SK-N-SH (cell line): ENCODE results near the gene PDLIM4. TPM values are rescaled to one million over a fixed set of nuclear protein-coding genes. Genes with fewer than 3 reads are reported as not detected.

ENCODE experiments used
- CTCF ChIA-PET: fragments of 300-600, 350-600 bp; formaldehyde crosslinking; extraction: SDS; loops from one replicate; lab custom pipeline; 2021; lab: Yijun Ruan, JAX
- POLR2A ChIA-PET: fragments of 350-600 bp; sonication (Branson Sonifier 250); formaldehyde crosslinking; extraction: SDS; loops from one replicate; lab custom pipeline; 2020; ENCODE audit warnings: antibody characterized with exemption, inconsistent platforms; lab: Yijun Ruan, JAX
- DNase-seq: peaks from one replicate; pipeline ENCODE4 v3.0.0; 2012
- H2AFZ ChIP-seq: fragments of 200-600 bp; sonication (generic); 2 replicates; pipeline ENCODE4 v1.8.1; 2016; ENCODE audit warnings: antibody characterized with exemption, mild to moderate bottlenecking, low read depth
- H3F3A ChIP-seq: fragments of 200-600 bp; sonication (generic); replicated peaks from 2 replicates; pipeline ENCODE3; 2016; ENCODE audit warnings: antibody characterized with exemption, mild to moderate bottlenecking; ENCODE audit not compliant: insufficient read depth
- H3K27ac ChIP-seq, 2 experiments: fragments of 200-500 bp in 1 of 2; fragments of 200-600 bp in 1 of 2; sonication (Bioruptor generic) in 1 of 2; sonication (generic), shearing (Covaris generic) in 1 of 2; 2 replicates each; pipeline versions ENCODE4 v1.5.1 to v1.6.1; 2014 to 2016; ENCODE audit warnings: low read depth in 2 of 2, inconsistent platforms in 1 of 2, low read length in 1 of 2, mild to moderate bottlenecking in 1 of 2, mixed read lengths in 1 of 2
- H3K27me3 ChIP-seq: fragments of 200-600 bp; sonication (generic), shearing (Covaris generic); 2 replicates; pipeline ENCODE4 v1.6.1; 2016; ENCODE audit warnings: mixed run types; ENCODE audit not compliant: insufficient read depth
- H3K36me3 ChIP-seq, 2 experiments: fragments of 200-500 bp in 1 of 2; fragments of 200-600 bp in 1 of 2; sonication (Bioruptor generic) in 1 of 2; sonication (generic) in 1 of 2; replicated peaks in 1 of 2; 2 replicates each; pipeline versions ENCODE3 to v1.5.1; 2014 to 2016; ENCODE audit warnings: low read length in 1 of 2, mild to moderate bottlenecking in 1 of 2; ENCODE audit not compliant: insufficient read depth in 2 of 2, control insufficient read depth in 1 of 2
- H3K4me1 ChIP-seq, 2 experiments: fragments of 200-500 bp in 1 of 2; fragments of 200-600 bp in 1 of 2; sonication (Bioruptor generic) in 1 of 2; sonication (generic), shearing (Covaris generic) in 1 of 2; 2 replicates each; pipeline versions ENCODE4 v1.5.1 to v1.6.1; 2014 to 2016; ENCODE audit warnings: low read depth in 1 of 2, low read length in 1 of 2, mixed run types in 1 of 2; ENCODE audit not compliant: insufficient read depth in 2 of 2, control insufficient read depth in 1 of 2
- H3K4me2 ChIP-seq: fragments of 200-600 bp; sonication (generic), shearing (Covaris generic); 2 replicates; pipeline ENCODE4 v1.6.1; 2017; ENCODE audit warnings: mixed run types
- H3K4me3 ChIP-seq, 2 experiments: fragments of 200-500 bp in 1 of 2; fragments of 200-600 bp in 1 of 2; sonication (Bioruptor generic) in 1 of 2; sonication (generic), shearing (Covaris generic) in 1 of 2; 2 replicates each; pipeline versions ENCODE4 v1.5.1 to v1.8.1; 2014 to 2016; ENCODE audit warnings: low read depth in 2 of 2, inconsistent platforms in 1 of 2, low read length in 1 of 2, mild to moderate bottlenecking in 1 of 2, mixed read lengths in 1 of 2, moderate library complexity in 1 of 2
- H3K79me2 ChIP-seq: fragments of 200-600 bp; sonication (generic); 2 replicates; pipeline ENCODE4 v1.8.1; 2017; ENCODE audit warnings: mild to moderate bottlenecking; ENCODE audit not compliant: insufficient read depth
- H3K9ac ChIP-seq: fragments of 200-600 bp; sonication (generic); 2 replicates; pipeline ENCODE4 v1.6.1; 2017; ENCODE audit warnings: mixed run types
- H3K9me2 ChIP-seq: fragments of 200-600 bp; sonication (generic); 2 replicates; pipeline ENCODE4 v1.6.1; 2017; ENCODE audit warnings: mixed run types
- H3K9me3 ChIP-seq: fragments of 200-600 bp; sonication (generic); 2 replicates; pipeline ENCODE4 v1.6.1; 2017; ENCODE audit warnings: mixed run types, mild to moderate bottlenecking, moderate library complexity
- H4K20me1 ChIP-seq: fragments of 200-600 bp; sonication (generic); 2 replicates; pipeline ENCODE4 v1.6.1; 2017; ENCODE audit warnings: mild to moderate bottlenecking, mixed run types; ENCODE audit not compliant: insufficient read depth
- EP300 ChIP-seq, 2 experiments: IDR thresholded peaks; 2 replicates each; pipeline versions ENCODE4 v1.4.0 to v1.6.1; 2012; ENCODE audit warnings: borderline replicate concordance in 1 of 2, low read depth in 1 of 2, low read length in 1 of 2
- EZH2phosphoT487 ChIP-seq: fragments of 200-600 bp; sonication (generic); IDR thresholded peaks from 2 replicates; pipeline ENCODE4 v1.6.1; 2017; ENCODE audit warnings: low read depth, mixed run types, mild to moderate bottlenecking, antibody characterized with exemption, moderate library complexity, borderline replicate concordance
- FOSL2 ChIP-seq: IDR thresholded peaks from 2 replicates; pipeline ENCODE4 v1.4.0; 2012; ENCODE audit warnings: low read depth, mild to moderate bottlenecking, moderate library complexity, borderline replicate concordance
- FOXJ3 ChIP-seq: sonication (generic); formaldehyde crosslinking; IDR thresholded peaks from 2 replicates; pipeline ENCODE4 v1.5.1; 2020; ENCODE audit warnings: mild to moderate bottlenecking, missing genetic modification reagents
- GABPA ChIP-seq: IDR thresholded peaks from 2 replicates; pipeline ENCODE4 v1.4.0; 2012; ENCODE audit warnings: low read depth, mild to moderate bottlenecking
- GATA2 ChIP-seq: sonication (generic); formaldehyde crosslinking; IDR thresholded peaks from 2 replicates; pipeline ENCODE4 v1.5.0; 2020; ENCODE audit warnings: mild to moderate bottlenecking, missing genetic modification reagents
- IRF3 ChIP-seq: fragments of 150-350 bp; IDR thresholded peaks from 2 replicates; pipeline ENCODE4 v1.6.1; 2016; ENCODE audit warnings: mild to moderate bottlenecking, low read depth, low read length
- JUND ChIP-seq: IDR thresholded peaks from 2 replicates; pipeline ENCODE4 v1.4.0; 2012
- NFIC ChIP-seq: IDR thresholded peaks from 2 replicates; pipeline ENCODE4 v1.4.0; 2012; ENCODE audit warnings: borderline replicate concordance
- POLR2AphosphoS5 ChIP-seq: IDR thresholded peaks from 2 replicates; pipeline ENCODE4 v1.6.1; 2012; ENCODE audit warnings: low read depth, low read length
- RAD21 ChIP-seq: IDR thresholded peaks from 2 replicates; pipeline ENCODE4 v1.6.1; 2012; ENCODE audit warnings: mild to moderate bottlenecking, low read length
- RCOR1 ChIP-seq: fragments of 150-350 bp; IDR thresholded peaks from 2 replicates; pipeline ENCODE4 v1.6.1; 2017; ENCODE audit warnings: antibody characterized with exemption, low read length
- RFX5 ChIP-seq: IDR thresholded peaks from 2 replicates; pipeline ENCODE4 v1.6.1; 2012; ENCODE audit warnings: mild to moderate bottlenecking, improper control_type of control experiment, low read length
- SIN3A ChIP-seq: IDR thresholded peaks from 2 replicates; pipeline ENCODE4 v1.6.1; 2012; ENCODE audit warnings: low read depth, mild to moderate bottlenecking, low read length, moderate library complexity, borderline replicate concordance
- SMC3 ChIP-seq: IDR thresholded peaks from 2 replicates; pipeline ENCODE4 v1.6.1; 2012; ENCODE audit warnings: low read depth, low read length, improper control_type of control experiment
- TCF12 ChIP-seq: IDR thresholded peaks from 2 replicates; pipeline ENCODE4 v1.4.0; 2012
- USF2 ChIP-seq: fragments of 150-350 bp; IDR thresholded peaks from 2 replicates; pipeline ENCODE4 v1.6.1; 2017; ENCODE audit warnings: antibody characterized with exemption, low read length, low read depth, borderline replicate concordance
- ZBTB33 ChIP-seq: IDR thresholded peaks from 2 replicates; pipeline ENCODE4 v1.4.0; 2012; ENCODE audit warnings: low read depth, borderline replicate concordance
- WGBS: methylation state at CpG from one replicate; pipeline ENCODE4 v1.1.6; 2017; ENCODE audit warnings: low lambda C conversion rate; 5-methylcytosine and 5-hydroxymethylcytosine counted together
- polyA plus RNA-seq, 3 experiments: library from polyadenylated mRNA; depleted of rRNA; stranded (reverse); fragments of >200 nt; gene quantifications; 2 replicates each; pipeline ENCODE4 v1.2.3, GENCODE V29; 2012
- TF ChIP-seq, protein P1 (sequence below): IDR thresholded peaks from 2 replicates; pipeline ENCODE4 v1.4.0; 2012; ENCODE audit warnings: low read depth, borderline replicate concordance
- TF ChIP-seq, protein P2 (sequence below): IDR thresholded peaks from 2 replicates; pipeline ENCODE4 v1.4.0; 2012; ENCODE audit warnings: low read depth

PDLIM4 gene
- polyA plus RNA-seq, 1 of the 3 experiments (the other 2 are of a cell fraction) = 57.1 TPM

DNA sequence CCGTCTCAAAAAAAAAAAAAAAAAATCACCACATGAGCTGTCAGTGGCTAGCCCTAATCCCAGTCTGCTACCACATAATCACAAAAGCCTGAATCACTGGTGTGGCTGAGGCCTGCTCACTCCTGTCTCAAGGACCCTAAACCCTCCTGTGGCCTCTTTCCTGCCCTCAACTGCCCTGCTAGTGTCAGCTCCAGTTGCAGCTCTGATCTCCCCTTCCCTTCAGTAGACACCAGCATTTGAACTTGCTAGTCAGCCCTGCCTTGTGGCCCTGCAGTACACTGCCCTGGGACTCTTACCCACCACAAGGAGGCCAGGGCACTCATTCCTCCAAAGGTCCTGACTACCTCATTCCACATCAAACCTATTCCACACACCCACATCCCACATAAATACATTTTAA is 20.4 kb upstream of the PDLIM4 start:
- no peaks in the 10 kb centered on the region for H3K27me3 ChIP-seq
- no peak for DNase-seq
- no peak overlapping the region for H3K9ac ChIP-seq
- POLR2A ChIA-PET = no interaction called here
- no peak overlapping the region for H3K4me3 ChIP-seq
- 94% methylated on average over 1 of the region's 1 CpG for WGBS
- no peaks in the 10 kb centered on the region for H3K4me1 ChIP-seq
- no peaks in the 10 kb centered on the region for H3K9me2 ChIP-seq
- H3K9me3 ChIP-seq = no peaks in the 10 kb centered on the region
- TF ChIP-seq RFX5 (no peak), GATA2 (CRISPR knock-in tag) (no peak), FOSL2 (no peak), USF2 (no peak), JUND (no peak), FOXJ3 (CRISPR knock-in tag) (no peak), RAD21 (no peak), EZH2phosphoT487 (no peak), SIN3A (no peak)
- TF ChIP-seq, protein P1, sequence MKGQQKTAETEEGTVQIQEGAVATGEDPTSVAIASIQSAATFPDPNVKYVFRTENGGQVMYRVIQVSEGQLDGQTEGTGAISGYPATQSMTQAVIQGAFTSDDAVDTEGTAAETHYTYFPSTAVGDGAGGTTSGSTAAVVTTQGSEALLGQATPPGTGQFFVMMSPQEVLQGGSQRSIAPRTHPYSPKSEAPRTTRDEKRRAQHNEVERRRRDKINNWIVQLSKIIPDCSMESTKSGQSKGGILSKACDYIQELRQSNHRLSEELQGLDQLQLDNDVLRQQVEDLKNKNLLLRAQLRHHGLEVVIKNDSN = no peak
- H3F3A ChIP-seq = no peaks in the 10 kb centered on the region
- no peaks in the 10 kb centered on the region for H3K36me3 ChIP-seq
- no peak overlapping the region for H2AFZ ChIP-seq
- CTCF ChIA-PET = interaction anchor here (1.0 to 3.9 kb wide), 17 partner anchors 10 to 186 kb away, joined by 3 to 50 read pairs (median 10); partner anchors contain the start of genes P4HA2 and PDLIM4
- no peaks in the 10 kb centered on the region for H3K79me2 ChIP-seq
- H3K27ac ChIP-seq = no peak overlapping the region
- no peaks in the 10 kb centered on the region for H4K20me1 ChIP-seq
- no peak overlapping the region for H3K4me2 ChIP-seq

DNA sequence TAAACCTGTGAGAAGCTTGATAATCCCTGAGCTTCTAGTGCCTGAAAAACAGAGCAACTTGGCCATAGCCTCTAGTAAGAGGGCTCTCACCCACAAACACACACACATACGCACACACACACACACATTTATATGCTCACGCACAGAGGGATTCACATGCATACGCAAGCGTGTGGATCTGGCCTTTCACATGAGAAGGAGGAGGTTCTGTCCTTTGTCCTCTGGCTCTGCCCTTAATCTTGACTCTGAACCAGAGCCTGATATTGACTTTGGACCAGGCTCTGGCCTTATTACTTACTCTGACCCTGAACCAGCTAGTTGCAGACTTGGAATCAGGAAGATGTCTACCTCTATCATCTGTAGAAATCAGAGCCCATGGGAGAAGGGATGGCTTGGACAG is 19.8 kb upstream of the PDLIM4 start:
- Histone ChIP-seq H3F3A (no peaks in the 10 kb centered on the region), H3K27ac (no peak overlapping the region), H3K9ac (no peak overlapping the region), H4K20me1 (no peaks in the 10 kb centered on the region), H3K4me3 (no peak overlapping the region), H3K9me3 (no peaks in the 10 kb centered on the region), H3K79me2 (no peaks in the 10 kb centered on the region), H3K4me2 (no peak overlapping the region), H3K27me3 (no peaks in the 10 kb centered on the region), H3K9me2 (no peaks in the 10 kb centered on the region), H3K4me1 (no peaks in the 10 kb centered on the region), H2AFZ (no peak overlapping the region), H3K36me3 (no peaks in the 10 kb centered on the region)
- 80% methylated on average over 4 of the region's 4 CpGs for WGBS
- DNase-seq = no peak
- POLR2A ChIA-PET = interaction anchor here (1.0 to 1.5 kb wide), 4 partner anchors 22 to 253 kb away, joined by 3 to 7 read pairs (median 5); partner anchors contain the start of genes IRF1, SLC22A4 and SLC22A5
- CTCF ChIA-PET = interaction anchor here (0.6 to 3.9 kb wide), 45 partner anchors 9 to 1583 kb away, joined by 3 to 50 read pairs (median 6); partner anchors contain the start of genes P4HA2, PDLIM4, SLC22A4 and SLC22A5
- TF ChIP-seq ZBTB33 (no peak), EP300 (IDR thresholded peaks at IDR 0.05; ENCODE audit: borderline replicate concordance in 1 of 2, low read depth in 1 of 2, low read length in 1 of 2) (no peak), RCOR1 (no peak), EZH2phosphoT487 (no peak), IRF3 (no peak), GATA2 (CRISPR knock-in tag) (no peak), GABPA (no peak), NFIC (no peak), TCF12 (no peak), POLR2AphosphoS5 (no peak), FOSL2 (no peak), SMC3 (no peak), JUND (no peak), RAD21 (no peak), USF2 (no peak)
- TF ChIP-seq, protein P1 = no peak
- TF ChIP-seq, protein P2, sequence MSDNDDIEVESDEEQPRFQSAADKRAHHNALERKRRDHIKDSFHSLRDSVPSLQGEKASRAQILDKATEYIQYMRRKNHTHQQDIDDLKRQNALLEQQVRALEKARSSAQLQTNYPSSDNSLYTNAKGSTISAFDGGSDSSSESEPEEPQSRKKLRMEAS = no peak
